Measurements from ENCODE around the gene SEMA6A.

DNA sequence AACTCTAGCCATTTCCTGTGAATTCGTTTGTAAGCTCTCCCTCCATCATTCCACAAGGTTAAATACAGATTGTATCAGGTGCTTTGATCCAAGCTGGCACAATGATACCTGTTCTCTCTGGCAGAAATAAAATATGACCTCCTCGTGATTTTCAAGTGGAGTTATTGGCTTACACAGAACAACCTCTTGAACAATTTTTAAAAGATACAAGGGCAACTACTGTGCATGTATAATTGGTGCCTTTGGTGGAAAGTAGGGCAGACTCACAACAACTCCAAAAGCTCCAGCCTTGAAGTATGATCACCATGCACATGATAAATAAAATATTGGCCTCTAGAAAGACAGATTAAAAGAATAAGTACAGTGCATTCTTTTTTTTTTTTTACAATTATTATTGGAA lies 106.0 kb downstream of the SEMA6A start:
- TF ChIP-seq ZNF274 (IDR thresholded peaks at IDR 0.05; ENCODE audit: low read depth, low read length) (no peak), YY1 (IDR thresholded peaks at IDR 0.05; ENCODE audit: insufficient read depth, insufficient read length) (no peak)
